Measurements from ENCODE around the gene TMCC2. TPM values are rescaled to one million over a fixed set of nuclear protein-coding genes. Genes with fewer than 3 reads are reported as not detected.

TMCC2 gene
- total and polyA plus RNA-seq, 2 of the 8 experiments (the other 6 are each of a cell fraction or from before 2014, with no cell fraction given): 6.7 to 6.8 TPM

DNA sequence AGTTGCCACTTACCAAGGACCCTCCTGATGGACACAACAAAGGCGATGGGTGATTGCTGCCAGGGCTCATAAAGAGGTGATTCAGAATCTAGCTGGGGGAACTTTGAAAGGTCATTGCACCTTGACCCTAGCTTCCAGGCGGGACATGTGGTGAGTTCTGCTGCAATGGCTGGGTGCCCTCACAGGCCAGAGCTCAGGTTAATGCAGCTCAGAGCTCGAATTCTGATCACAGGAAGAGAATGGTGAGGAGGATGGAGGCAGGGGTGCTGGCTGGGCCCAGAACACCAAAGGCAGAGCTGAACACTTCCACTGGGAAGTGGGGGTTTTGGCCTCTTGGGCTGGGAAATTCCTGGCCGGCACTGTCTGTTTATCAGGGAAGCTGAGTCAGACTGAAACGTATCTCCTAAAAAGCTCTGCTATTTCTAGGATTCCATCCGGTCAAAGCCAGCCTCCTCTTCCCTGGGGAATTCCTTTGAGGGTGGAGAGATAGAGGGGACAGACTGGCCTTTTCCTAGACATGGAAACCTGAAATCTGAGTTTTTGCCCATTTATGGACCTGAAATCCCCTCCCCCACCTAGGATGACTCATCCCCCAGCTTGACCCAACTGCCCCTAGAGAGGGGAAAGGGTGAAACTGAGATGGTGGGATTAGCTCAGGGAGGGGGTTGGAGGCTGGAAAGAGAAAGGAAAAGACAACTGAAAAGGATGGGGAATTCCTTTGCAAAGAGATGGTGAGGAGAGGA, 66.6 kb downstream of the TMCC2 start:
- peak overlapping the region; percentile 100 for H2BK12ac ChIP-seq (ENCODE audit: low read depth, low read length)
- no peaks in the 10 kb centered on the region for H3K79me2 ChIP-seq (ENCODE audit: control insufficient read depth in 1 of 2, insufficient read depth in 2 of 2, low read length in 2 of 2)
- H3K4me2 ChIP-seq (ENCODE audit: insufficient read depth in 1 of 2, low read depth in 2 of 2, low read length in 2 of 2): peak overlapping the region; percentile 2 to 56; a peak in 3 of 4 replicates
- no peaks in the 10 kb centered on the region for H3K79me1 ChIP-seq (ENCODE audit: low read depth, low read length)
- peak overlapping the region in 3 of 4 experiments; percentile 58 to 83 (median 61); a peak in 6 of 7 replicates for H3K9ac ChIP-seq (replicated peaks in 1 of 4; ENCODE audit: extremely low read depth in 1 of 4, low read depth in 3 of 4, low read length in 3 of 4)
- peak overlapping the region; percentile 98 for H3K18ac ChIP-seq (ENCODE audit: extremely low read depth, low read length)
- H2BK120ac ChIP-seq (replicated peaks; ENCODE audit: low read depth, low read length): peak overlapping the region; percentile 99
- H4K20me1 ChIP-seq (replicated peaks in 1 of 2; ENCODE audit: control insufficient read depth in 1 of 2, insufficient read depth in 2 of 2, low read length in 2 of 2): no peaks in the 10 kb centered on the region
- H2BK5ac ChIP-seq (ENCODE audit: low read depth, low read length): peak overlapping the region; percentile 99
- peak overlapping the region; percentile 56 for H3K56ac ChIP-seq (replicated peaks; ENCODE audit: insufficient read length, low read depth, low read length)
- peak overlapping the region; percentile 87; the same call in 1 of the 2 replicates for H4K8ac ChIP-seq (ENCODE audit: extremely low read depth, insufficient read depth, low read length)
- peak overlapping the region; percentile 89 for H2BK20ac ChIP-seq (ENCODE audit: low read length)
- H3K27me3 ChIP-seq (replicated peaks in 1 of 4; ENCODE audit: control insufficient read depth in 3 of 4, extremely low read depth in 1 of 4, insufficient read depth in 3 of 4, low read length in 3 of 4): no peaks in the 10 kb centered on the region; a peak in 1 of 7 replicates
- H3K23ac ChIP-seq (ENCODE audit: insufficient read length): no peak overlapping the region
- peak overlapping the region; percentile 99 for H2AK5ac ChIP-seq (ENCODE audit: low read depth, low read length)
- peak overlapping the region; percentile 72 for H3K4ac ChIP-seq (replicated peaks; ENCODE audit: insufficient read length, low read depth, low read length)
- 0 out of 2 replicates have a peak overlapping the region, but pooled peaks have one; percentile 76 for H2BK15ac ChIP-seq (ENCODE audit: low read length)
- no peaks in the 10 kb centered on the region for H3K9me3 ChIP-seq (ENCODE audit: insufficient read depth in 2 of 2, low read depth in 1 of 2, low read length in 1 of 2)
- peaks cover 24 to 35% (median 28%) of the 10 kb centered on the region in 4 experiments for H3K4me1 ChIP-seq (replicated peaks in 1 of 4; ENCODE audit: control insufficient read depth in 3 of 4, insufficient read depth in 4 of 4, low read length in 3 of 4)
- ChIA-PET CTCF (ENCODE audit: partially characterized antibody) (interaction anchor here (1.6 to 67.1 kb wide), 4 partner anchors 24 to 60 kb away, joined by 3 to 2424 read pairs (median 158); partner anchors contain the start of gene NUAK2), POLR2A (ENCODE audit: partially characterized antibody) (interaction anchor here (0.7 to 4.7 kb wide), 14 partner anchors 9 to 157 kb away, joined by 3 to 38 read pairs (median 8); partner anchors contain the start of gene NUAK2)
- no peaks in the 10 kb centered on the region; the same call in 1 of the 2 replicates for H3K23me2 ChIP-seq (ENCODE audit: low read depth, low read length)
- peak overlapping the region in 1 of 4 experiments; percentile 30; a peak in 2 of 8 replicates for H3K4me3 ChIP-seq (ENCODE audit: extremely low read depth in 1 of 4, insufficient read depth in 2 of 4, low read depth in 3 of 4, low read length in 4 of 4)
- no peak overlapping the region for H2AFZ ChIP-seq (ENCODE audit: low read length)
- peak; percentile 56 to 85 for DNase-seq (ENCODE audit: low read depth in 1 of 2, low spot score in 2 of 2)
- peak overlapping the region; percentile 94 for H4K91ac ChIP-seq (replicated peaks; ENCODE audit: insufficient read length, low read length)
- H4K5ac ChIP-seq (ENCODE audit: insufficient read length, low read depth, low read length): peak overlapping the region; percentile 61
- no peaks in the 10 kb centered on the region for H3K36me3 ChIP-seq (ENCODE audit: control insufficient read depth in 2 of 4, insufficient read depth in 4 of 4, low read length in 3 of 4)
- H3K27ac ChIP-seq (ENCODE audit: low read depth, low read length): peak overlapping the region; percentile 97
- no peak for FAIRE-seq
- H3K14ac ChIP-seq (ENCODE audit: insufficient read length): no peak overlapping the region
- 42% methylated on average over 6 of the region's 6 CpGs; no CpG with 5 or more reads in 1 of the 2 experiments for WGBS, 2 experiments (ENCODE audit: extremely low coverage in 1 of 2, insufficient coverage in 1 of 2, insufficient read length in 1 of 2, insufficient replicate concordance in 2 of 2, low coverage in 1 of 2, low lambda C conversion rate in 2 of 2, missing lambda C conversion rate in 1 of 2)
- no peak for TF ChIP-seq SUZ12 (IDR thresholded peaks at IDR 0.05; ENCODE audit: low read length)
- TF ChIP-seq ZNF274 (IDR thresholded peaks at IDR 0.05; ENCODE audit: borderline replicate concordance, extremely low read depth, low read length): no peak
- TF ChIP-seq EZH2 (IDR thresholded peaks at IDR 0.05; ENCODE audit: low read depth, low read length, severe bottlenecking): no peak
- no peak for TF ChIP-seq SAP30 (IDR thresholded peaks at IDR 0.05; ENCODE audit: insufficient read depth, insufficient replicate concordance, low read length)
- TF ChIP-seq CEBPB (IDR thresholded peaks at IDR 0.05; ENCODE audit: low read depth, low read length): no peak
- peak; percentile 14; the same call in 1 of the 2 replicates for TF ChIP-seq MAX (IDR thresholded peaks at IDR 0.05)
- 0 out of 2 replicates have a peak, but pooled peaks have one; percentile 52 for TF ChIP-seq FOSL1 (IDR thresholded peaks at IDR 0.05; ENCODE audit: insufficient read depth, low read depth, low read length)
- TF ChIP-seq NANOG (IDR thresholded peaks at IDR 0.05; ENCODE audit: insufficient read depth, low read depth, low read length, poor library complexity, severe bottlenecking): no peak
- peak; percentile 92 for TF ChIP-seq ASH2L (IDR thresholded peaks at IDR 0.05; ENCODE audit: low read length)
- no peak for TF ChIP-seq NRF1 (IDR thresholded peaks at IDR 0.05; ENCODE audit: low read depth, low read length)
- TF ChIP-seq TEAD4 (IDR thresholded peaks at IDR 0.05; ENCODE audit: low read depth, low read length): 0 out of 2 replicates have a peak, but pooled peaks have one; percentile 1

All from H1 (cell line).